ENCODE data around the gene GARNL3. TPM values are rescaled to one million over a fixed set of nuclear protein-coding genes. Genes with fewer than 3 reads are reported as not detected.

Gene GARNL3
- total and polyA plus RNA-seq, 11 donors = 7.1 to 60.4 (median 20.3) TPM

- 40 to 64% (median 59%) methylated on average over 2 of the region's 2 CpGs for WGBS, 4 donors
- Histone ChIP-seq H3K9me3 (no peaks in the 10 kb centered on the region), H3K4me3 (no peak overlapping the region), H3K27ac (no peak overlapping the region), H3K36me3 (peaks cover 0 to 74% (median 46%) of the 10 kb centered on the region in 9 donors), H3K27me3 (no peaks in the 10 kb centered on the region), H3K4me1 (peaks cover 0 to 11% (median 0%) of the 10 kb centered on the region in 12 donors)
- peak in 3 of 4 donors; percentile 12 to 47 (median 30) for ATAC-seq
- DNase-seq = no peak
- intact Hi-C loops (cut with DNase I) = no loop called here
- TF ChIP-seq, protein P1, sequence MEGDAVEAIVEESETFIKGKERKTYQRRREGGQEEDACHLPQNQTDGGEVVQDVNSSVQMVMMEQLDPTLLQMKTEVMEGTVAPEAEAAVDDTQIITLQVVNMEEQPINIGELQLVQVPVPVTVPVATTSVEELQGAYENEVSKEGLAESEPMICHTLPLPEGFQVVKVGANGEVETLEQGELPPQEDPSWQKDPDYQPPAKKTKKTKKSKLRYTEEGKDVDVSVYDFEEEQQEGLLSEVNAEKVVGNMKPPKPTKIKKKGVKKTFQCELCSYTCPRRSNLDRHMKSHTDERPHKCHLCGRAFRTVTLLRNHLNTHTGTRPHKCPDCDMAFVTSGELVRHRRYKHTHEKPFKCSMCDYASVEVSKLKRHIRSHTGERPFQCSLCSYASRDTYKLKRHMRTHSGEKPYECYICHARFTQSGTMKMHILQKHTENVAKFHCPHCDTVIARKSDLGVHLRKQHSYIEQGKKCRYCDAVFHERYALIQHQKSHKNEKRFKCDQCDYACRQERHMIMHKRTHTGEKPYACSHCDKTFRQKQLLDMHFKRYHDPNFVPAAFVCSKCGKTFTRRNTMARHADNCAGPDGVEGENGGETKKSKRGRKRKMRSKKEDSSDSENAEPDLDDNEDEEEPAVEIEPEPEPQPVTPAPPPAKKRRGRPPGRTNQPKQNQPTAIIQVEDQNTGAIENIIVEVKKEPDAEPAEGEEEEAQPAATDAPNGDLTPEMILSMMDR (IDR thresholded peaks at IDR 0.05) = peak in 1 of 12 donors; percentile 12
- TF ChIP-seq POLR2A (IDR thresholded peaks at IDR 0.05) = no peak
These were observed 96.3 kb downstream of the GARNL3 start for GRCh38 chr9:127360829-127361228.

- Histone ChIP-seq H3K27me3 (no peaks in the 10 kb centered on the region), H3K9me3 (no peaks in the 10 kb centered on the region), H3K4me1 (peaks cover 0 to 11% (median 0%) of the 10 kb centered on the region in 12 donors), H3K36me3 (peaks cover 0 to 70% (median 39%) of the 10 kb centered on the region in 9 donors), H3K4me3 (no peak overlapping the region), H3K27ac (no peak overlapping the region)
- intact Hi-C loops (cut with DNase I) = no loop called here
- TF ChIP-seq POLR2A (IDR thresholded peaks at IDR 0.05) = no peak
- TF ChIP-seq, protein P1 (IDR thresholded peaks at IDR 0.05) = no peak
- ATAC-seq = no peak
- 56 to 75% (median 70%) methylated on average over 3 of the region's 3 CpGs for WGBS, 4 donors
- DNase-seq = no peak
These were observed 97.0 kb downstream of the GARNL3 start for GRCh38 chr9:127361561-127361960.

DNA sequence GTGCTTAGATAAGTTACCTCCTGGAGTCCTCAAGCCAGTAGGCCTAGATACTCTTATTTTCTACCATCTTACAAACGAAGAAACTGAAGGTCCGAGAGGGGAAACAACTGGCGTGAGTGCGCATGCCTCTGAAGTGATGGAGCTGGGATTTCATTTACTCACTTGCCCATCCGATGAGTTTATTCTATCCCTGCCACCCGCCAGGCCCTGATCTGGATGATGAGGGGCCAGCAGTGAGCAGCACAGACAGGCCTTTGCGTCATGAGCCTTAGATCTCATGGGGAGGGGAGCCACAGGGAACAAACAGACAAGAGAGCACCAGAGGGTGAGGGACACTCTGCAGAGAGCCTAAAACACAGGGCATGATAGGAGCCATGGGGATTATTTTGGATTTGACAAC, 98.3 kb downstream of the GARNL3 start:
- no peak overlapping the region for H3K27ac ChIP-seq
- H3K27me3 ChIP-seq = no peaks in the 10 kb centered on the region
- no peaks in the 10 kb centered on the region for H3K9me3 ChIP-seq
- DNase-seq = no peak
- intact Hi-C loops (cut with DNase I) = no loop called here
- ATAC-seq = no peak
- no peak for TF ChIP-seq POLR2A (IDR thresholded peaks at IDR 0.05)
- TF ChIP-seq, protein P1 (IDR thresholded peaks at IDR 0.05) = no peak
- WGBS, 4 donors = 85 to 95% (median 89%) methylated on average over 7 of the region's 7 CpGs
- peaks cover 0 to 57% (median 27%) of the 10 kb centered on the region in 9 donors for H3K36me3 ChIP-seq
- peaks cover 0 to 11% (median 0%) of the 10 kb centered on the region in 12 donors for H3K4me1 ChIP-seq
- no peak overlapping the region for H3K4me3 ChIP-seq

GRCh38 chr9:127365461-127365860, 100.9 kb downstream of the GARNL3 start:
- DNase-seq (no peak), ATAC-seq (no peak)
- Histone ChIP-seq H3K27ac (no peak overlapping the region), H3K9me3 (no peaks in the 10 kb centered on the region), H3K36me3 (peaks cover 0 to 54% (median 22%) of the 10 kb centered on the region in 9 donors), H3K27me3 (no peaks in the 10 kb centered on the region), H3K4me1 (peaks cover 0 to 25% (median 2%) of the 10 kb centered on the region in 12 donors), H3K4me3 (no peak overlapping the region)
- 92 to 95% (median 94%) methylated on average over 10 of the region's 10 CpGs for WGBS, 4 donors
- intact Hi-C loops (cut with DNase I) = no loop called here
- no peak for TF ChIP-seq POLR2A (IDR thresholded peaks at IDR 0.05)
- TF ChIP-seq, protein P1 (IDR thresholded peaks at IDR 0.05) = no peak

All from heart left ventricle (tissue), 16 donors.